Adrenal gland (tissue), 12 donors: ENCODE measurements around the gene NEDD9. TPM values are rescaled to one million over a fixed set of nuclear protein-coding genes. Genes with fewer than 3 reads are reported as not detected.
A peak's percentile ranks its signal among the peaks of the same experiment; 100 is the strongest.

ENCODE experiments used
- DNase-seq, 7 donors: peaks; one replicate each; pipeline ENCODE4 v3.0.0-alpha.2; 2019 to 2020
- H3K27ac ChIP-seq, 5 donors: fragments of 200-600 bp; sonication (generic) in 4 of 5; 1 replicate in 3 of 5; 2 replicates in 2 of 5; pipeline versions ENCODE4 v1.5.1 to v1.8.0; 2016 to 2020; ENCODE audit warnings: mild to moderate bottlenecking in 1 of 5
- H3K27me3 ChIP-seq: fragments of 200-600 bp; 2 replicates; pipeline ENCODE4 v1.8.0; 2021
- H3K36me3 ChIP-seq, 2 donors: fragments of 200-600 bp; replicated peaks in 1 of 2; 1 replicate in 1 of 2; 2 replicates in 1 of 2; pipeline versions ENCODE4 v1.5.1 to v1.8.0; 2018 to 2022
- H3K4me1 ChIP-seq, 2 donors: fragments of 200-600 bp; replicated peaks in 1 of 2; 1 replicate in 1 of 2; 2 replicates in 1 of 2; pipeline versions ENCODE4 v1.5.1 to v1.8.0; 2018 to 2021
- H3K4me3 ChIP-seq, 4 donors: fragments of 200-600 bp; sonication (generic) in 3 of 4; one replicate each; pipeline ENCODE4 v1.5.1; 2016 to 2018
- H3K9me3 ChIP-seq, 3 donors: fragments of 200-600 bp; sonication (generic) in 1 of 3; replicated peaks in 1 of 3; 1 replicate in 2 of 3; 2 replicates in 1 of 3; pipeline versions ENCODE4 v1.5.1 to v1.8.0; 2016 to 2021
- POLR2A ChIP-seq, 2 donors: fragments of 450-650 bp; IDR thresholded peaks; one replicate each; pipeline ENCODE4 v1.6.1; 2017; ENCODE audit warnings: antibody characterized with exemption in 2 of 2, mild to moderate bottlenecking in 2 of 2, moderate library complexity in 1 of 2
- WGBS, 4 donors: extraction: QIAGEN DNeasy Blood & Tissue Kit in 2 of 4; methylation state at CpG; one replicate each; pipeline versions ENCODE4 v1.1.5 to v1.1.7; 2013 to 2017; 5-methylcytosine and 5-hydroxymethylcytosine counted together
- intact Hi-C, 2 donors: fragments of 100-400 bp; cut with DNase I; formaldehyde crosslinking; loops; one replicate each; pipeline versions ENCODE4 v1.14.1 to v1.15.0; 2022 to 2023
- polyA plus RNA-seq, 3 donors: library from polyadenylated mRNA; stranded (reverse); fragments of 200-250 nt in 2 of 3; fragments of 350-450 nt in 1 of 3; fragmentation: Illumina TruSeq in 1 of 3; extraction: RNeasy Lipid Tissue Mini Kit (QIAGEN cat#74804) in 1 of 3; gene quantifications; one replicate each; pipeline ENCODE4 v1.2.3, GENCODE V29; 2013 to 2014
- total RNA-seq, 9 donors: library from RNA; depleted of rRNA in 4 of 9; stranded (reverse); fragments of >200 nt in 4 of 9; fragments of 120-200 nt in 1 of 9; fragmentation: NEBNext Ultra II Directional in 1 of 9; extraction: Animal tissue kit (Norgen Biotek cat#: 25700) in 1 of 9; gene quantifications; one replicate each; pipeline versions ENCODE4 v1.1.0 to v1.2.4, GENCODE V29; 2013 to 2023
- TF ChIP-seq, protein P1 (sequence below), 6 experiments: fragments of 450-650 bp in 4 of 6; fragments of 200-600 bp in 2 of 6; sonication (generic) in 1 of 6; IDR thresholded peaks; 1 replicate in 5 of 6; 2 replicates in 1 of 6; pipeline versions ENCODE4 v1.5.1 to v1.8.0; 2016 to 2021; ENCODE audit warnings: antibody characterized with exemption in 6 of 6, mild to moderate bottlenecking in 2 of 6, moderate library complexity in 1 of 6
- donor health status: healthy with polysubstance abuse.
- donor health status: Bipolar disorder and iron deficiency.
- donor health status: DM: yes; HTN: yes; CAD: no.
- donor health status: DM: no; HTN: no; CAD: no.
- donor health status: DM: no; HTN: no; CAD: no.
- donor health status: DM: yes; HTN: yes; CAD: no.

NEDD9 gene
- total and polyA plus RNA-seq, 12 donors: 6.6 to 47.9 (median 13.5) TPM

DNA sequence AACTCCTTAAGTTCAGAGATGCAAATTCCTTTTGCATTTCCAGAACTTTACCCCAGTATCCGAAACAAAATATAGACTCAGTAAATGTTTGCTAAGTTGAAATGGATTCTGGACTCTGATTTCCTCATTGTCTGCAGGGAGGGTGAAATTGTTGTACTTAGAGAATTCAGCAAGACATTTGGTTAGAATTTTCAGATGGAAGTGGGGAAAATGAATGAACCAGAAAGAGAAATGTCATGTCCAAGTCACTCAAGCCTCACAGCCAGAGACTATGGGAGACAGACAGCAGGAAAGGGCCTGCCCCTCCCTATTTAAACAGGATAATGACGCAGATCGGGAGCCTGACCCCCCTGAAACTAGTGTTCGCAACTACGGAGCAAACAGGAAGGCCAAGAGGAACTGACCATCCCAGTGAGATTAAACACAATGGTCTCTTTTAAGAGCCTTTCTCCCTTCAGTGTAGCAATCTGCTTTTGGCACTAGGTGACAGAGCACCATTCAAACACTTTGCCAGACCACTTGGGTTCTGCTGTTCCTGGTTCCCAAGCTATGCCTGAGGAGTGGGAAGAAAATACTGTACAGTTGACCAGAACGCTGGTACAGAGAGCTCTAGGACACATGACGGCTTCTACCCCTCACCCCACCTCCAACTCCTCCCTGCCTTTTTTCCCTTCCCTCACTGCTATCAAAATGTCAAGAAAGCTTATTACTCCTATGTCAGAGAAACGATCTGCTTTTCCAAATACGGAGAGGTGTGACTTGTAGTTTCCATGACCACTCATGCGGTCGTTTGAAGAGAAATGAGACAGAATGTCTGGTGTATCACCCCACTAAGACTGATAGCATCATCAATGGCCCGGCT lies 13.7 kb downstream of the NEDD9 start:
- Histone ChIP-seq H3K4me1 (peaks cover 22 to 26% of the 10 kb centered on the region in 2 donors), H3K9me3 (no peaks in the 10 kb centered on the region), H3K4me3 (no peak overlapping the region), H3K27me3 (no peaks in the 10 kb centered on the region), H3K27ac (peak overlapping the region in 2 of 5 donors; percentile 72 to 78), H3K36me3 (no peaks in the 10 kb centered on the region)
- 62 to 77% (median 66%) methylated on average over 12 of the region's 12 CpGs for WGBS, 4 donors
- intact Hi-C loops: no loop called here
- DNase-seq: peak; percentile 33 to 79 (median 49)
- TF ChIP-seq POLR2A (IDR thresholded peaks at IDR 0.05): peak in 1 of 2 donors; percentile 6
- TF ChIP-seq, protein P1, sequence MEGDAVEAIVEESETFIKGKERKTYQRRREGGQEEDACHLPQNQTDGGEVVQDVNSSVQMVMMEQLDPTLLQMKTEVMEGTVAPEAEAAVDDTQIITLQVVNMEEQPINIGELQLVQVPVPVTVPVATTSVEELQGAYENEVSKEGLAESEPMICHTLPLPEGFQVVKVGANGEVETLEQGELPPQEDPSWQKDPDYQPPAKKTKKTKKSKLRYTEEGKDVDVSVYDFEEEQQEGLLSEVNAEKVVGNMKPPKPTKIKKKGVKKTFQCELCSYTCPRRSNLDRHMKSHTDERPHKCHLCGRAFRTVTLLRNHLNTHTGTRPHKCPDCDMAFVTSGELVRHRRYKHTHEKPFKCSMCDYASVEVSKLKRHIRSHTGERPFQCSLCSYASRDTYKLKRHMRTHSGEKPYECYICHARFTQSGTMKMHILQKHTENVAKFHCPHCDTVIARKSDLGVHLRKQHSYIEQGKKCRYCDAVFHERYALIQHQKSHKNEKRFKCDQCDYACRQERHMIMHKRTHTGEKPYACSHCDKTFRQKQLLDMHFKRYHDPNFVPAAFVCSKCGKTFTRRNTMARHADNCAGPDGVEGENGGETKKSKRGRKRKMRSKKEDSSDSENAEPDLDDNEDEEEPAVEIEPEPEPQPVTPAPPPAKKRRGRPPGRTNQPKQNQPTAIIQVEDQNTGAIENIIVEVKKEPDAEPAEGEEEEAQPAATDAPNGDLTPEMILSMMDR (IDR thresholded peaks at IDR 0.05): no peak

DNA sequence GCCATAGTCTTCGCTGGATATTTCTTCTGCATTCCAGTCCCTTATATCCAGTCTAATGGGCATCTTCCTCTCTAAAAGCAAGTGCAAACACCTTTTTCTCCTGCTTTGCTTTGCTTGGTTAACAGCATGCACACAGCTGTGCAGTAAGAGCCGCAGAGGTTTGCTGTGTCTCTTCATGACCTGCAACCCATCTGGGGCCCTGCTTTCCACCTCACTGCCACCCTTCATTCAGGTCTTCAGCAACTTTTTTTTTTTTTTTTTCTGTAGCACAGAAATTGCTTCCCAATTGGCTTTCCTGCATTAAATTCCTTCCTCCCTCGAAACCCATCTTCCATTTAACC lies 14.4 kb downstream of the NEDD9 start:
- Histone ChIP-seq H3K36me3 (no peaks in the 10 kb centered on the region), H3K4me3 (no peak overlapping the region), H3K9me3 (no peaks in the 10 kb centered on the region), H3K27me3 (no peaks in the 10 kb centered on the region), H3K4me1 (peaks cover 22 to 28% of the 10 kb centered on the region in 2 donors), H3K27ac (peak overlapping the region in 2 of 5 donors; percentile 72 to 78)
- no peak for DNase-seq
- intact Hi-C loops: no loop called here
- TF ChIP-seq POLR2A (IDR thresholded peaks at IDR 0.05): no peak
- WGBS, 4 donors: 88 to 96% (median 93%) methylated on average over 3 of the region's 3 CpGs

DNA sequence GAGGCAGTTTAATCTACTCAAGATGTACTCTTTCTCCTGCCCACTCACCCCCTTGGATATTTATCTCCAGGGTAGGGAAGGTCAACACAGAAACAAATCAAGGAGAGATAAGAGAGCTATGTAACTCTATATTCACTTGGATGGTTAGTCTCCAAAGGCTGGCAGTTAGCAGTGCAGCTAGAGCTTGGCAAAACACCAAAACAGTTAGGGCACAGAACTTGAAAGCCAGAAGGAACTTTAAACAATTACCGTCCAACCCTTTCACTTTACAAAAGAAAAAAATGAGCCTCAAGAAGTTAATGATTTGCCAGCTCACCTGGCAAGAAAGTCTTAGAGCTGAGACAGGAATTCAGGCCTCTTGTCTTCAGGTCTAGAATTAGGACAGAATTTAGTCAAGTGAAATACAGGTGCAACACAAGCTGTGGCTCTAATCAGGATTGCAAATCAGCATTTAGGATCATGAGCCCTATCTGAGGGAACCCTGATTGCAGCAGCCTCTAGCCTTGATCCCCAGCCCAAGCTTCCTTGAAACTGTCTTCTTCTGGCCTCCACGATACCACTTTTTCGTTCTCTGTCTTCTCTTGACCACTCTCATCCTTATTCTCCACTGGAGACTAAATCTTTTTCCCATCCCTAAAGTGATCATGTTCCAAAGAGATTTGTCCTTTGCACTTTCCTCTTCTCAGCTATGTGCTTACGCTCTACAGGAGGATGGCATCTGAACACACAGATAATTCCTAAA lies 14.9 kb downstream of the NEDD9 start:
- DNase-seq: peak in 1 of 7 donors; percentile 27
- WGBS, 4 donors: 72 to 74% (median 73%) methylated on average over 4 of the region's 4 CpGs
- Histone ChIP-seq H3K36me3 (no peaks in the 10 kb centered on the region), H3K27me3 (no peaks in the 10 kb centered on the region), H3K9me3 (no peaks in the 10 kb centered on the region), H3K4me3 (no peak overlapping the region), H3K27ac (peak overlapping the region in 2 of 5 donors; percentile 35 to 72), H3K4me1 (peaks cover 22 to 30% of the 10 kb centered on the region in 2 donors)
- no peak for TF ChIP-seq POLR2A (IDR thresholded peaks at IDR 0.05)
- TF ChIP-seq, protein P1 (IDR thresholded peaks at IDR 0.05): no peak
- intact Hi-C loops: no loop called here

DNA sequence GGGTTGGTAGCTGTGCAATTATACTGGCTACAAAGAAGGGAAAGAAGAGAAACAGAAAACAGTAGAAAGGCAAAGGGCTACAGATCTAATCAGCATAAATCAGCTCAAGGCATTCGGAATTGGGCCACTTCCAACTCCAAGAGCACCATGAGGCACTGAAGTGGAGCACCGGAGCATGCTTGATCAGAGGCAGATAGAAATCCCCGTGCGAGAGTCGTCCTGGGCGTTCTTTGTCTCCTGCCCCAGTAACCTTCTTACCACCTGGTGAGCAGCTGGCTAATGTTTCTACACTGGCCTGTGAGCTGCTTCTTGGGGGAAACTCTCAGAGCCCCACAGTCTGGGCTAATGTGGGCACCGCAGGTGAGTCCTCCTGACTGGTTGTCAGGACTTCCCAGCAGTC lies 16.7 kb downstream of the NEDD9 start:
- TF ChIP-seq, protein P1 (IDR thresholded peaks at IDR 0.05): no peak
- TF ChIP-seq POLR2A (IDR thresholded peaks at IDR 0.05): no peak
- Histone ChIP-seq H3K9me3 (no peaks in the 10 kb centered on the region), H3K36me3 (peaks cover 0 to 5% of the 10 kb centered on the region in 2 donors), H3K27ac (no peak overlapping the region), H3K27me3 (no peaks in the 10 kb centered on the region), H3K4me1 (peaks cover 22 to 30% of the 10 kb centered on the region in 2 donors), H3K4me3 (no peak overlapping the region)
- 65 to 84% (median 74%) methylated on average over 7 of the region's 7 CpGs for WGBS, 4 donors
- peak in 3 of 7 donors; percentile 13 to 25 (median 22) for DNase-seq
- intact Hi-C loops: no loop called here
